Ectodermal cell (in vitro differentiated cells): Measurements from ENCODE around the gene HOXA3.

ENCODE experiments used
- H3K27ac ChIP-seq: 2 replicates; pipeline ENCODE4 v1.7.0; 2013; ENCODE audit warnings: mild to moderate bottlenecking, low read depth, low read length; ENCODE audit not compliant: insufficient read depth, poor library complexity, severe bottlenecking
- H3K27me3 ChIP-seq: 2 replicates; pipeline ENCODE4 v1.7.0; 2013; ENCODE audit warnings: mild to moderate bottlenecking, low read length; ENCODE audit not compliant: insufficient read depth, control insufficient read depth, poor library complexity, severe bottlenecking
- H3K36me3 ChIP-seq: one replicate; pipeline ENCODE4 v1.7.0; 2013; ENCODE audit warnings: low read length; ENCODE audit not compliant: control insufficient read depth, insufficient read depth
- H3K4me1 ChIP-seq: one replicate; pipeline ENCODE4 v1.7.0; 2013; ENCODE audit warnings: low read length; ENCODE audit not compliant: control insufficient read depth, insufficient read depth
- H3K4me3 ChIP-seq: 2 replicates; pipeline ENCODE4 v1.7.0; 2013; ENCODE audit warnings: low read depth, low read length, control low read depth; ENCODE audit not compliant: insufficient read depth
- H3K9me3 ChIP-seq: 2 replicates; pipeline ENCODE4 v1.7.0; 2013; ENCODE audit warnings: mild to moderate bottlenecking, low read length, moderate library complexity; ENCODE audit not compliant: control insufficient read depth
- WGBS, 2 experiments: methylation state at CpG; one replicate each; pipeline ENCODE4 v1.1.7; 2013; ENCODE audit warnings: missing lambda C conversion rate in 2 of 2; 5-methylcytosine and 5-hydroxymethylcytosine counted together

HOXA3 gene

GRCh38 chr7:27104341-27105058 lies 47.9 kb downstream of the HOXA3 start:
- H3K36me3 ChIP-seq, result no peaks in the 10 kb centered on the region
- H3K27ac ChIP-seq, result peak overlapping the region; percentile 62
- peak overlapping the region; percentile 57 for H3K4me3 ChIP-seq
- peaks cover 100% of the 10 kb centered on the region for H3K27me3 ChIP-seq
- no peaks in the 10 kb centered on the region for H3K9me3 ChIP-seq
- WGBS, 2 experiments, result 12 to 13% methylated on average over 13 of the region's 13 CpGs
- H3K4me1 ChIP-seq, result peaks cover 5% of the 10 kb centered on the region

- peak overlapping the region; percentile 73 for H3K27ac ChIP-seq
- H3K36me3 ChIP-seq, result no peaks in the 10 kb centered on the region
- WGBS, 2 experiments, result 4% methylated on average over 31 to 35 of the region's 35 CpGs
- peak overlapping the region; percentile 57 for H3K4me3 ChIP-seq
- peaks cover 5% of the 10 kb centered on the region for H3K4me1 ChIP-seq
- H3K9me3 ChIP-seq, result no peaks in the 10 kb centered on the region
- H3K27me3 ChIP-seq, result peaks cover 100% of the 10 kb centered on the region
These were observed 48.7 kb downstream of the HOXA3 start for GRCh38 chr7:27103489-27104226.

- 3 to 4% methylated on average over 28 to 29 of the region's 29 CpGs for WGBS, 2 experiments
- Histone ChIP-seq H3K27me3 (peaks cover 100% of the 10 kb centered on the region), H3K4me3 (peak within 1 kb of the TSS; percentile 57), H3K36me3 (no peaks in the 10 kb centered on the region), H3K9me3 (no peaks in the 10 kb centered on the region), H3K4me1 (peaks cover 5% of the 10 kb centered on the region), H3K27ac (peak within 1 kb of the TSS; percentile 73)
These were observed 49.6 kb downstream of the HOXA3 start, which contains the start of gene HOXA2 for GRCh38 chr7:27102581-27103442. Gene HOXA2, minus strand, starts transcription at chr7:27102683. Its CDS starts 183 bp downstream, at chr7:27102500.

DNA sequence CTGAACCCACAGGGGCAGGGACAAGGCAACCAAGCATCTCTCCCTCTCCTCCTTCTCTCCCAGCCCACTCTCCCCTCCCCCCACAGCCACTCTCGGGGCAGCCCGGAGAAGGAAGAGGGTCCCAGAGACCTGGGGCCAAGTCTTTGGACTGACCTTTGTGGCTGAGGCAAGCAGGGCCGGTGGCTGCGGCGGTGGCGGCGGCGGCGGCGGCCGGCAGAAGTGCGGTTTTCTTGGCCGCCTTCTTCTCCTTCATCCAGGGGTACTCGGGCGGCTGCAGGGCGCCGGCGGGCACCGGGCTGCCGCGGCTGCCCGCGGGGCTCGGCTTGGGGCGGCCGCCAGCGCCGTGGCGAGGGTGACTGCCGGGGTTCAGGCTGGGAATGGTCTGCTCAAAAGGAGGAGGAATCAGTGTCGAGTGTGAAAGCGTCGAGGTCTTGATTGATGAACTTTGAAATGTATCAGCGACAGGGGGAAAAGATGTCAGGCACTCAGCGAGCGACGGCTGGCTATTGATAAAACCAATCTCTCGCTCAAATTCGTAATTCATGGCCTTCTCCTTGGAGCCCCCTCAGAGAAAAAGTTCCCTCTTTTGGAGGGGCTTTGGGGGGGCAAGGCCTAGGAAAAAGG lies 50.3 kb downstream of the HOXA3 start:
- Histone ChIP-seq H3K4me3 (peak overlapping the region; percentile 57), H3K27ac (peak overlapping the region; percentile 60), H3K9me3 (no peaks in the 10 kb centered on the region), H3K27me3 (peaks cover 100% of the 10 kb centered on the region), H3K36me3 (no peaks in the 10 kb centered on the region), H3K4me1 (peaks cover 5% of the 10 kb centered on the region)
- 1% methylated on average over 39 of the region's 39 CpGs for WGBS, 2 experiments

- H3K27ac ChIP-seq, result peak overlapping the region; percentile 70
- peaks cover 5% of the 10 kb centered on the region for H3K4me1 ChIP-seq
- H3K36me3 ChIP-seq, result no peaks in the 10 kb centered on the region
- 3 to 5% methylated on average over 25 of the region's 25 CpGs for WGBS, 2 experiments
- peak overlapping the region; percentile 57 for H3K4me3 ChIP-seq
- H3K9me3 ChIP-seq, result no peaks in the 10 kb centered on the region
- peaks cover 100% of the 10 kb centered on the region for H3K27me3 ChIP-seq
These were observed 51.0 kb downstream of the HOXA3 start for GRCh38 chr7:27101171-27101956.

DNA sequence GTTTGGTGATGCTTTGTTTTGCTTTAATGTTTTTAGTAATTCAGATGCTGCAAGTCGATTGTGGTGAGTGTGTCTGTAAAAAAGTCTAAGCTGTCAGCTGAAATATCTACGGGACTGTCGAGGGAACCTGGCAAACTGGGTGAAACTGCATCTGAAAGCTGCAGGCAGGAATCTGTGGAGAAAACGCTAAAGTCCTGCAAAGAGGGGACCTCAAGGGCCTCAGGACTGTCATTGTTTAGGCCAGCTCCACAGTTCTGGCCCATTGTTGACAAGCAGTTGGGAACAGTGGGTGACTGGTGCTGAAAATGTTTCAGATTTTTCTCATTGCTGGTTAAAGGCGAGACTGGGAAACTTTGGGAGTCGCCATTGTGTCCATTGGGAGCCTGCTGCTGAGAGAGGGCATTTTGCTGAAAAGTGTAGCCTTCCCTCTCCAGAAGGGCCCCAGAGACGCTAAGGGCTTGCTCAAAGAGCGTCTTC lies 51.7 kb downstream of the HOXA3 start:
- Histone ChIP-seq H3K4me3 (peak overlapping the region; percentile 57), H3K4me1 (peaks cover 5% of the 10 kb centered on the region), H3K9me3 (no peaks in the 10 kb centered on the region), H3K27me3 (peaks cover 100% of the 10 kb centered on the region), H3K27ac (peak overlapping the region; percentile 70), H3K36me3 (no peaks in the 10 kb centered on the region)
- WGBS, 2 experiments, result 1% methylated on average over 8 of the region's 8 CpGs

- H3K4me1 ChIP-seq, result peaks cover 5% of the 10 kb centered on the region
- no peaks in the 10 kb centered on the region for H3K9me3 ChIP-seq
- 34 to 47% methylated on average over 6 to 7 of the region's 8 CpGs for WGBS, 2 experiments
- H3K27me3 ChIP-seq, result peaks cover 100% of the 10 kb centered on the region
- peak overlapping the region; percentile 57 for H3K4me3 ChIP-seq
- H3K36me3 ChIP-seq, result no peaks in the 10 kb centered on the region
- H3K27ac ChIP-seq, result peak overlapping the region; percentile 66
These were observed 52.7 kb downstream of the HOXA3 start for GRCh38 chr7:27099453-27100370.

GRCh38 chr7:27098578-27099451 lies 53.6 kb downstream of the HOXA3 start:
- WGBS, 2 experiments, result 2 to 3% methylated on average over 38 of the region's 38 CpGs
- Histone ChIP-seq H3K36me3 (no peaks in the 10 kb centered on the region), H3K9me3 (no peaks in the 10 kb centered on the region), H3K4me3 (peak overlapping the region; percentile 57), H3K4me1 (peaks cover 5% of the 10 kb centered on the region), H3K27me3 (peaks cover 100% of the 10 kb centered on the region), H3K27ac (peak overlapping the region; percentile 55)
